A549 (cell line): ENCODE results near the gene PRKRIP1.

Experiments
- CTCF ChIP-seq: fragments of >200 bp; sonication (Bioruptor Twin); formaldehyde crosslinking; IDR thresholded peaks from 3 replicates; pipeline ENCODE4 v1.5.1; 2016
- JUN ChIP-seq, 2 experiments: fragments of >200 bp; sonication (Bioruptor Twin); formaldehyde crosslinking; IDR thresholded peaks; 2 replicates in 1 of 2; 3 replicates in 1 of 2; pipeline ENCODE4 v1.6.1; 2016 to 2017
- JUNB ChIP-seq: fragments of >200 bp; sonication (Bioruptor Twin); formaldehyde crosslinking; IDR thresholded peaks from 2 replicates; pipeline ENCODE4 v1.6.1; 2016
- MAFK ChIP-seq: fragments of 450-650 bp; IDR thresholded peaks from 2 replicates; pipeline ENCODE4 v1.6.1; 2014; ENCODE audit not compliant: partially characterized antibody
- POLR2A ChIP-seq: IDR thresholded peaks from 2 replicates; pipeline ENCODE4 v1.6.1; 2012; ENCODE audit warnings: mild to moderate bottlenecking, low read length
- RAD21 ChIP-seq, 2 experiments: fragments of >200 bp in 1 of 2; sonication (Bioruptor Twin) in 1 of 2; formaldehyde crosslinking in 1 of 2; IDR thresholded peaks in 1 of 2; conservative IDR thresholded peaks in 1 of 2; 2 replicates in 1 of 2; 3 replicates in 1 of 2; pipeline ENCODE4 v1.6.1; 2012 to 2018; ENCODE audit warnings: inconsistent platforms in 1 of 2
- RCOR1 ChIP-seq: fragments of 150-350 bp; IDR thresholded peaks from 2 replicates; pipeline ENCODE4 v1.6.1; 2014; ENCODE audit warnings: antibody characterized with exemption, low read length, low read depth
- RNF2 ChIP-seq: fragments of 200-600 bp; sonication (generic); IDR thresholded peaks from 2 replicates; pipeline ENCODE4 v1.6.1; 2016; ENCODE audit warnings: low read depth, mild to moderate bottlenecking, antibody characterized with exemption, moderate library complexity, borderline replicate concordance

GRCh38 chr7:102400360-102400759 lies 4.2 kb downstream of the PRKRIP1 start:
- TF ChIP-seq POLR2A (no peak), CTCF (no peak), RAD21 (conservative IDR thresholded peaks at IDR 0.05 in 1 of 2, IDR thresholded peaks at IDR 0.05 in 1 of 2) (no peak), RNF2 (no peak), RCOR1 (no peak), JUNB (no peak), JUN (IDR thresholded peaks at IDR 0.05) (no peak), MAFK (no peak)
